GM12878 (cell line): Measurements from ENCODE around the gene SLC36A3. TPM values are rescaled to one million over a fixed set of nuclear protein-coding genes. Genes with fewer than 3 reads are reported as not detected.
A peak's percentile ranks its signal among the peaks of the same experiment; 100 is the strongest.

Experiments used
- BACH1 ChIP-seq: fragments of 450-650 bp; IDR thresholded peaks from 2 replicates; pipeline ENCODE4 v1.6.1; 2017; ENCODE audit warnings: mild to moderate bottlenecking, borderline replicate concordance
- CREM ChIP-seq: IDR thresholded peaks from 2 replicates; pipeline ENCODE4 v1.6.1; 2014; ENCODE audit warnings: antibody characterized with exemption, low read depth
- CTCF ChIP-seq, 3 experiments: IDR thresholded peaks in 2 of 3; conservative IDR thresholded peaks in 1 of 3; 2 replicates each; pipeline ENCODE4 v1.5.1; 2011; ENCODE audit warnings: low read depth in 3 of 3, low read length in 3 of 3, mild to moderate bottlenecking in 3 of 3, control low read depth in 2 of 3, moderate library complexity in 2 of 3, inconsistent platforms in 1 of 3, mixed read lengths in 1 of 3; ENCODE audit not compliant: control insufficient read depth in 2 of 3, insufficient read depth in 1 of 3; ENCODE audit errors: extremely low read depth in 1 of 3
- ESRRA ChIP-seq: IDR thresholded peaks from 2 replicates; pipeline ENCODE4 v1.6.1; 2012; ENCODE audit warnings: mild to moderate bottlenecking, low read length, improper control_type of control experiment
- FOS ChIP-seq: IDR thresholded peaks from 3 replicates; pipeline ENCODE4 v1.6.1; 2011; ENCODE audit warnings: borderline replicate concordance; ENCODE audit not compliant: insufficient read length; ENCODE audit errors: extremely low read depth
- GABPA ChIP-seq: IDR thresholded peaks from 2 replicates; pipeline ENCODE4 v1.6.1; 2014; ENCODE audit warnings: antibody characterized with exemption, low read depth, mild to moderate bottlenecking, inconsistent platforms
- HCFC1 ChIP-seq: fragments of 150-350 bp; IDR thresholded peaks from 2 replicates; pipeline ENCODE4 v1.6.1; 2014; ENCODE audit warnings: low read length
- HDAC2 ChIP-seq: fragments of 200-600 bp; sonication (generic); IDR thresholded peaks from 2 replicates; pipeline ENCODE4 v1.6.1; 2017
- HDAC6 ChIP-seq: fragments of 200-600 bp; sonication (generic); IDR thresholded peaks from one replicate; pipeline ENCODE4 v1.8.0; 2017; ENCODE audit warnings: antibody characterized with exemption; ENCODE audit not compliant: unreplicated experiment
- HDGF ChIP-seq: fragments of 450-650 bp; IDR thresholded peaks from 2 replicates; pipeline ENCODE4 v1.6.1; 2016; ENCODE audit warnings: antibody characterized with exemption
- MAX ChIP-seq: IDR thresholded peaks from 2 replicates; pipeline ENCODE4 v1.6.1; 2012; ENCODE audit warnings: low read depth, low read length, improper control_type of control experiment
- MEF2A ChIP-seq: IDR thresholded peaks from 2 replicates; pipeline ENCODE4 v1.6.1; 2011; ENCODE audit warnings: low read depth, mild to moderate bottlenecking, low read length, moderate library complexity; ENCODE audit not compliant: insufficient read depth
- MYB ChIP-seq: fragments of 150-350 bp; IDR thresholded peaks from 2 replicates; pipeline ENCODE4 v1.6.1; 2014; ENCODE audit warnings: mild to moderate bottlenecking, low read depth, low read length, borderline replicate concordance
- NFYA ChIP-seq: IDR thresholded peaks from 2 replicates; pipeline ENCODE4 v1.6.1; 2011; ENCODE audit warnings: low read depth, mild to moderate bottlenecking, low read length, improper control_type of control experiment, borderline replicate concordance
- NFYB ChIP-seq: IDR thresholded peaks from 2 replicates; pipeline ENCODE4 v1.6.1; 2011; ENCODE audit warnings: low read depth, mild to moderate bottlenecking, low read length, improper control_type of control experiment, moderate library complexity; ENCODE audit not compliant: insufficient read depth
- PAX8 ChIP-seq: fragments of 450-650 bp; IDR thresholded peaks from 2 replicates; pipeline ENCODE4 v1.6.1; 2017; ENCODE audit warnings: mild to moderate bottlenecking, moderate library complexity
- RELB ChIP-seq: fragments of 450-650 bp; IDR thresholded peaks from 2 replicates; pipeline ENCODE4 v1.6.1; 2017; ENCODE audit warnings: low read depth, mild to moderate bottlenecking, moderate library complexity
- SREBF1 ChIP-seq: IDR thresholded peaks from 2 replicates; pipeline ENCODE4 v1.6.1; 2012; ENCODE audit warnings: mild to moderate bottlenecking, low read length
- SUPT20H ChIP-seq: IDR thresholded peaks from 2 replicates; pipeline ENCODE4 v1.6.1; 2011; ENCODE audit warnings: low read depth, mild to moderate bottlenecking, low read length, moderate library complexity, borderline replicate concordance; ENCODE audit not compliant: control insufficient read depth
- WRNIP1 ChIP-seq: IDR thresholded peaks from 2 replicates; pipeline ENCODE4 v1.6.1; 2011; ENCODE audit warnings: low read depth, low read length, improper control_type of control experiment, borderline replicate concordance
- ZBTB33 ChIP-seq: fragments of 450-650 bp; IDR thresholded peaks from 2 replicates; pipeline ENCODE4 v1.6.1; 2017; ENCODE audit warnings: mild to moderate bottlenecking
- polyA plus RNA-seq, 11 experiments: library from polyadenylated mRNA; depleted of rRNA in 4 of 11; unstranded in 6 of 11; stranded (reverse) in 5 of 11; fragments of >200 nt; fragmentation: Nextera tagmentation in 4 of 11; fragmentation: Illumina TruSeq in 1 of 11; extraction: Ambion mirVana in 4 of 11; extraction: Trizol in 1 of 11; gene quantifications; 1 replicate in 1 of 11; 2 replicates in 10 of 11; pipeline versions ENCODE4 v1.2.1 to v1.2.3, GENCODE V29; 2011 to 2016; ENCODE audit warnings: inconsistent platforms in 2 of 11, missing spikeins in 2 of 11, low read depth in 1 of 11
- total RNA-seq, 4 experiments: library from RNA; depleted of rRNA in 3 of 4; stranded (reverse); fragments of >200 nt in 3 of 4; fragmentation: Illumina TruSeq in 1 of 4; extraction: Trizol in 1 of 4; gene quantifications; 2 replicates each; pipeline versions ENCODE4 v1.2.1 to v1.2.3, GENCODE V29; 2013 to 2021
- TF ChIP-seq, protein P1 (sequence below): fragments of 450-650 bp; formaldehyde crosslinking; IDR thresholded peaks from 2 replicates; pipeline ENCODE4 v1.5.0; 2022; ENCODE audit warnings: mild to moderate bottlenecking, missing genetic modification characterization

Gene SLC36A3
- total and polyA plus RNA-seq, 10 of the 15 experiments (the other 5 are each of a cell fraction or from before 2014, with no cell fraction given), result 0.03 TPM; not detected in 9

DNA sequence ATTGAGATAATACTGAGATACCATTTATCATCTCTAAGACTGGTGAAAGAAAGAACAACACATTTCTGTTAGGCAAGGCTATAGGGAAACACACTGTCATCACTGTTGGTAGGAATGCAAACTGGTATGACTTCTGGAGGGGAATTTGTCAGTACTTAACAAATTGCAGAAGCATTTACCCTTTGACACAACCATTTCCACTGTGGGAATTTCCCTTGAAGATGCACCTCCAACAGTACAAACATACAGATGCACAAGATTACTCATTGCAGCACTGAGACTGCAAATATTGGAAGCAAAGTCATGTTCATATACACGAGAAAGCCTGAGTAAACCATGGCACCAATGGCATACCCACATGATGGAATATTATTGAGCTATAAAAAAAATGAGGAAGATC, 33.0 kb downstream of the SLC36A3 start (continued):
- TF ChIP-seq, protein P1, sequence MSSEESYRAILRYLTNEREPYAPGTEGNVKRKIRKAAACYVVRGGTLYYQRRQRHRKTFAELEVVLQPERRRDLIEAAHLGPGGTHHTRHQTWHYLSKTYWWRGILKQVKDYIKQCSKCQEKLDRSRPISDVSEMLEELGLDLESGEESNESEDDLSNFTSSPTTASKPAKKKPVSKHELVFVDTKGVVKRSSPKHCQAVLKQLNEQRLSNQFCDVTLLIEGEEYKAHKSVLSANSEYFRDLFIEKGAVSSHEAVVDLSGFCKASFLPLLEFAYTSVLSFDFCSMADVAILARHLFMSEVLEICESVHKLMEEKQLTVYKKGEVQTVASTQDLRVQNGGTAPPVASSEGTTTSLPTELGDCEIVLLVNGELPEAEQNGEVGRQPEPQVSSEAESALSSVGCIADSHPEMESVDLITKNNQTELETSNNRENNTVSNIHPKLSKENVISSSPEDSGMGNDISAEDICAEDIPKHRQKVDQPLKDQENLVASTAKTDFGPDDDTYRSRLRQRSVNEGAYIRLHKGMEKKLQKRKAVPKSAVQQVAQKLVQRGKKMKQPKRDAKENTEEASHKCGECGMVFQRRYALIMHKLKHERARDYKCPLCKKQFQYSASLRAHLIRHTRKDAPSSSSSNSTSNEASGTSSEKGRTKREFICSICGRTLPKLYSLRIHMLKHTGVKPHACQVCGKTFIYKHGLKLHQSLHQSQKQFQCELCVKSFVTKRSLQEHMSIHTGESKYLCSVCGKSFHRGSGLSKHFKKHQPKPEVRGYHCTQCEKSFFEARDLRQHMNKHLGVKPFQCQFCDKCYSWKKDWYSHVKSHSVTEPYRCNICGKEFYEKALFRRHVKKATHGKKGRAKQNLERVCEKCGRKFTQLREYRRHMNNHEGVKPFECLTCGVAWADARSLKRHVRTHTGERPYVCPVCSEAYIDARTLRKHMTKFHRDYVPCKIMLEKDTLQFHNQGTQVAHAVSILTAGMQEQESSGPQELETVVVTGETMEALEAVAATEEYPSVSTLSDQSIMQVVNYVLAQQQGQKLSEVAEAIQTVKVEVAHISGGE (CRISPR knock-in tag), result no peak
- TF ChIP-seq CREM (peak; percentile 70), ZBTB33 (no peak), RELB (peak; percentile 61; the same call in 1 of the 2 replicates), NFYA (no peak), HDAC6 (no peak), SUPT20H (no peak), GABPA (no peak), CTCF (IDR thresholded peaks at IDR 0.05 in 2 of 3, conservative IDR thresholded peaks at IDR 0.05 in 1 of 3; ENCODE audit: control insufficient read depth in 2 of 3, extremely low read depth in 1 of 3, insufficient read depth in 1 of 3, low read depth in 3 of 3, low read length in 3 of 3) (no peak), ESRRA (no peak), SREBF1 (no peak), FOS (no peak), MEF2A (0 out of 2 replicates have a peak, but pooled peaks have one; percentile 8), HCFC1 (no peak), NFYB (no peak), PAX8 (no peak), HDAC2 (no peak), BACH1 (peak; percentile 92), MYB (no peak), HDGF (no peak), WRNIP1 (no peak), MAX (no peak)
